Endodermal cell (in vitro differentiated cells): ENCODE results near the gene CISH. TPM values are rescaled to one million over a fixed set of nuclear protein-coding genes. Genes with fewer than 3 reads are reported as not detected.

Source experiments
- DNase-seq: peaks from one replicate; pipeline ENCODE4 v3.0.0-alpha.2; 2017
- H3K27ac ChIP-seq: 2 replicates; pipeline ENCODE4 v1.5.1; 2013; ENCODE audit warnings: mild to moderate bottlenecking, low read depth, low read length, moderate library complexity
- H3K27me3 ChIP-seq: 2 replicates; pipeline ENCODE4 v1.6.1; 2013; ENCODE audit warnings: mild to moderate bottlenecking, low read length, moderate library complexity; ENCODE audit not compliant: insufficient read depth, control insufficient read depth, poor library complexity, severe bottlenecking
- H3K36me3 ChIP-seq: 2 replicates; pipeline ENCODE4 v1.7.0; 2013; ENCODE audit warnings: mild to moderate bottlenecking, low read length, moderate library complexity; ENCODE audit not compliant: control insufficient read depth, insufficient read depth
- H3K4me1 ChIP-seq: one replicate; pipeline ENCODE4 v1.7.0; 2013; ENCODE audit warnings: low read length; ENCODE audit not compliant: control insufficient read depth, insufficient read depth
- H3K4me3 ChIP-seq: 2 replicates; pipeline ENCODE4 v1.5.1; 2013; ENCODE audit warnings: mild to moderate bottlenecking, low read length, moderate library complexity
- H3K9ac ChIP-seq: 2 replicates; pipeline ENCODE4 v1.6.1; 2013; ENCODE audit warnings: mild to moderate bottlenecking, low read length, moderate library complexity; ENCODE audit not compliant: poor library complexity, severe bottlenecking; ENCODE audit errors: extremely low read depth
- H3K9me3 ChIP-seq: 2 replicates; pipeline ENCODE4 v1.6.1; 2013; ENCODE audit warnings: mild to moderate bottlenecking, low read length, moderate library complexity; ENCODE audit not compliant: control insufficient read depth
- H3K27ac Mint-ChIP-seq: 2 replicates; pipeline ENCODE4 v1.8.0; 2020; ENCODE audit warnings: mixed read lengths
- H3K27me3 Mint-ChIP-seq: 2 replicates; pipeline ENCODE4 v1.8.0; 2021; ENCODE audit warnings: mild to moderate bottlenecking, mixed read lengths; ENCODE audit not compliant: insufficient read depth
- H3K36me3 Mint-ChIP-seq: 2 replicates; pipeline ENCODE4 v1.8.0; 2020; ENCODE audit warnings: low read depth, mixed read lengths
- H3K4me1 Mint-ChIP-seq: 2 replicates; pipeline ENCODE4 v1.8.0; 2020; ENCODE audit warnings: mixed read lengths
- H3K4me3 Mint-ChIP-seq: 2 replicates; pipeline ENCODE4 v1.8.0; 2020; ENCODE audit warnings: mild to moderate bottlenecking, moderate library complexity, mixed read lengths
- H3K9me3 Mint-ChIP-seq: 2 replicates; pipeline ENCODE4 v1.8.0; 2020; ENCODE audit warnings: mild to moderate bottlenecking, mixed read lengths
- CTCF ChIP-seq: fragments of 200-600 bp; sonication (generic); conservative IDR thresholded peaks from 2 replicates; pipeline ENCODE4 v1.5.0; 2021; ENCODE audit warnings: antibody characterized with exemption, mild to moderate bottlenecking
- WGBS, 2 experiments: methylation state at CpG; one replicate each; pipeline versions ENCODE4 v1.1.5 to v1.1.7; 2013; ENCODE audit warnings: missing lambda C conversion rate in 2 of 2, mixed read lengths in 1 of 2; ENCODE audit not compliant: insufficient coverage in 1 of 2, insufficient read length in 1 of 2; 5-methylcytosine and 5-hydroxymethylcytosine counted together
- total RNA-seq, 2 donors: library from RNA; stranded (reverse); fragmentation: NEBNext Ultra II Directional in 1 of 2; extraction: Animal tissue kit (Norgen Biotek cat#: 25700) in 1 of 2; gene quantifications; 2 replicates in 1 of 2; 3 replicates in 1 of 2; pipeline ENCODE4 v1.2.1, GENCODE V29; 2021

The CISH gene
- total RNA-seq, 2 donors from 2014 or later = 1.2 to 2.0 TPM

GRCh38 chr3:50557915-50558314 lies 53.7 kb downstream of the CISH start:
- no peak for TF ChIP-seq CTCF
- Histone ChIP-seq H3K9me3 (no peaks in the 10 kb centered on the region), H3K36me3 (no peaks in the 10 kb centered on the region), H3K4me1 (no peaks in the 10 kb centered on the region), H3K27ac (no peak overlapping the region), H3K9ac (no peak overlapping the region), H3K4me3 (no peak overlapping the region), H3K27me3 (no peaks in the 10 kb centered on the region)
- DNase-seq = no peak
- Mint-ChIP-seq H3K36me3 (no peaks in the 10 kb centered on the region), H3K4me3 (no peak overlapping the region), H3K27me3 (peaks cover 4% of the 10 kb centered on the region), H3K27ac (no peak overlapping the region), H3K4me1 (no peaks in the 10 kb centered on the region), H3K9me3 (no peaks in the 10 kb centered on the region)
- WGBS, 2 experiments = 75 to 83% methylated on average over 7 of the region's 7 CpGs

DNA sequence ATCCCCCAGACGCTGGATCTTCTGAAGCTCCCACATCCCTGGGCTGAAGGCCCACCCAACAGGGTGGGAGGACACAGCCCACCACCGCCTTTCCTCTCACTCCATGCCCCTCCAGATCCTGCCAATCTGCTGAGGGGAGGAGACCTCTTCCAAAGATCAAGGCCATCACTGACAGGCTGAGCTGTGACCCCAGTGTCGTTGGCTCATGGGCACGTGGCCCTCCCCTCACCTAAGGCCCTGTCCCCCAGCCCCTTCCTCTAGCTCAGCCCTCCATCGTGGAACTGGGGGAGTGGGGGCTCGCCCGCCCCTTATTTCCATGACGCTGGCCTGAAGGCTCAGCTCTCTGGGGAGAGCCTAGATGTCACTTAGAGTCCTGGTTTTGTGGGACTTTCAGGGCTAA lies 54.5 kb downstream of the CISH start:
- Histone ChIP-seq H3K9me3 (no peaks in the 10 kb centered on the region), H3K27ac (no peak overlapping the region), H3K9ac (no peak overlapping the region), H3K4me3 (no peak overlapping the region), H3K36me3 (no peaks in the 10 kb centered on the region), H3K4me1 (no peaks in the 10 kb centered on the region), H3K27me3 (no peaks in the 10 kb centered on the region)
- H3K27ac Mint-ChIP-seq = no peak overlapping the region
- no peak overlapping the region for H3K4me3 Mint-ChIP-seq
- peaks cover 5% of the 10 kb centered on the region for H3K27me3 Mint-ChIP-seq
- H3K36me3 Mint-ChIP-seq = no peaks in the 10 kb centered on the region
- TF ChIP-seq CTCF = no peak
- WGBS, 2 experiments = 73 to 87% methylated on average over 3 to 8 of the region's 8 CpGs
- no peaks in the 10 kb centered on the region for H3K4me1 Mint-ChIP-seq
- H3K9me3 Mint-ChIP-seq = no peaks in the 10 kb centered on the region
- DNase-seq = no peak

Other genes with a start within 250 kb of the CISH start
- gene CACNA2D2, start 108.1 kb downstream of the CISH start, total RNA-seq = 10 to 100 TPM; 17.6 to 20.7 TPM
- gene C3orf18, start 44.0 kb downstream of the CISH start, total RNA-seq = 10 to 100 TPM; 14.4 to 16.9 TPM
- gene HEMK1, start 42.3 kb downstream of the CISH start, total RNA-seq = 10 to 100 TPM; 24.1 to 25.8 TPM
- 10 to 100 TPM; 37.2 to 39.7 TPM for gene MAPKAPK3, start 5.4 kb upstream of the CISH start, total RNA-seq
- gene DOCK3, start 63.2 kb upstream of the CISH start, total RNA-seq = 1 to 10 TPM; 7.7 to 8.5 TPM